GM21390 (cell line): ENCODE measurements around the gene SDSL.

Source experiments
- ATAC-seq: cut with Tn5 transposase; IDR thresholded peaks from one replicate; pipeline ENCODE4 v1.9.1; 2021; ENCODE audit not compliant: unreplicated experiment

Gene SDSL

DNA sequence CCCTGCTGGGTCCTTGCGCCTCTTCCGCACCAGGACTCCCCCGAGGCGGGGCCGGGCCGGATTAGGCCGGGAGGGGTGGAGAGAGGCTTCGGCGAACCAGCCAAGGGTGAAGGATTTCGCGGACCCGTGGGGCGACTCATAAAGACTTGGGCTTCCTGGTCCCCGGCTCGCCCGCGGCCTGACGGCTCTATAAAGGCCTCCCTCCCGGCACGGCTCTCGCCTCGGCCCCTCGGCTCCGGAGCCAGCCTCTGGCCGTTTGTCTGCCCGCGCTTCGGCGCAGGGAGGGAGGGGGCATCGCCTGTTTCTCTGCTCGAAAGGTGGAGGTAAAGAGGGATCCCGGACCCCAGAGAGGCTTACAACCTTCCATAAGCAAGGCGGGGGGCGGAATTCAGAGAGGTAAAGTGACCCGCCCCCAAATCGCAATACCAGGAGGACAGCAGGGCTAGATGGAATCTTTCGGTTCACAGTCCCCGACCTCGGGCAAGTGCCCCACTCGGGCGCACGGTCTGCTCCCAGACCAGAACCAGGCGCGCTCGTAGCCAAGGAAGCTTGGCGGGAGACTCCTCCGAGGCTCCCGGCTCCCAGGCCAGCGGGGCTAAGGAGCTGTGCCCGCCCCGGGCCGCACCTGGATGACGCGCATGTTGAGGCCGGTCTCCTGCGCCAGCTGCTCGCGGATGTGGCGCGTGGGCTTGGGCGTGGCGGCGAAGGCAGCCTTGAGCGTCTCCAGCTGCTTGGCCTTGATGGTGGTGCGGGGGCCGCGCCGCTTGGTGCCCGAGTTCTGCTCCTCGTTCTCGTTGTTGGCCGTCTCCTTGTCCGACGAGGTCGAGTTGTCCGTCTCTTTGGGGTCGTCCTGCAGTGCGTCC lies 45.6 kb downstream of the SDSL start:
- no peak for ATAC-seq

DNA sequence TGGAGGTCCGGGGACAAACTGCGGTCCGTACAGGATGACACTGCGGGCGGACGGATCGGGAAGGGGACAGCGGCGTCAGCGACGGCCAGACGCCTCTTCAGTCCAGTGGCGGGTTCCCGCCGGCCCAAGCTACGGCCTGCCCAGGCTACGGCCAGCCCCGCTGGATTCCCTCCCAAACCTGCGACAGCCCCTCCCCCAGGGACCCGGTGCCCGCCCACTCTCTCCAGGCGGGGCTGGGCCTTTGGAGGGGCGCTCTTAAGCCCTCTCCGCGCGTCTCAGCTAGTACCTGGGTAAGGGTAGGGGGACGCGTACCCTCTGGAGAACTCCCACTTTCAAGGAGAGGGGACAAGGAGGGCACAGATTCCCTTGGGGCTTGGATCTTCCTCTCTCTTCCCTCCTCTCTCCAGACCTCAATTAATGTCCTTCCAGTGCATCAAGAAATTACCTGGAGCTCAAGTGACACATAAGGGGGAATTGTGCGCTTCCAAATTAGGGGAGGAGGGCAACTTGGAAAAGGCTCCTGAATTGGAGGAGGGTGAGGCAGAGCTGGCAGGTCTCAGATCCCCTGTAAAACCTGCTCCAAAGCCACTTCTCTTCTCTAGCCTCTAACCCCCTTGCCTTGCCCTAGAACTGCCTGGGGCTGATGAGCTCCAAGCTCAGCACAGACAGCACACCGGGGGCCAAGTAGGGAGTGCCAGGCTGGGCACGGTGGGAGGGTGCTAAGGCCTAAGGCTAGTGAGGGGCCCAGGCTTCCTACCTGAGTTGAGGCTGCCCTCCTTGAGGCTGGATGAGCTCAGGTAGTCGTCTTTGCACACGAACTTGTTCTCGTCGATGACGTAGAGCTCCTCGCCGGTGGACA lies 46.4 kb downstream of the SDSL start:
- no peak for ATAC-seq

DNA sequence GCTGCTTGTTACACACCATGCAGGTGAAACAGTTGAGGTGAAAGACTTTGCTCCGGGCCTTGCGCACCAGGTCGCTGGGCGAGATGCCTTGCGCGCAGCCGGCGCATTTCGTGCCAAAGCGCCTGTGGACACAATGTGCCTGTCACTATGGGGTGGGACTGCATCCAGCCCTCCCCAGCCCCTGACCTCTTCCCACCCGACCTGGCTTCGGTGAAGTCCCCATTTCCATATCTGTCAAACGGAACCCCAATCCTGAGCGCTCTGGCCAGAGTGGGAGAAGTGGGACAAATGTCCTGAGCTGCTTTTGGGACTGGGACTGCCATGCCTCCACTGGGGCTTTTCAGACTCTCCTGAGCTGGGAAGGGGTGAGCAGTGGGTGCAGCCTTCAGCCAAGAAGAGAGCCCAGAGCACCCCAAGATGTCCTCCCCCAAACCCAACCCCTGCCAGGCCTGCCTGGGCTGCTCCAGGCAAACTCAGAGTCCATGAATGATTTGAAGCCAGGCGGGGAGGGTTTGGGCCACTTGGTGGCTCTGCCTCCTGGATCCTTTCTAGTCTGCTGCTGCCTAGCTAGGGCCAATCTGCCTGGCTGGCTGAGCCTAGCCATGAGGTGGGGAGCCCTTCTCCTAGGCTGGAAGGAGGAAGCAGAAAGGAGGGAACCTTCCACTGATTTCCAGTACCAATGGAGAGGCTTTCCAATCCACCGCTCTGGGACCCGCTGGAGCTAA lies 47.2 kb downstream of the SDSL start:
- ATAC-seq: no peak

DNA sequence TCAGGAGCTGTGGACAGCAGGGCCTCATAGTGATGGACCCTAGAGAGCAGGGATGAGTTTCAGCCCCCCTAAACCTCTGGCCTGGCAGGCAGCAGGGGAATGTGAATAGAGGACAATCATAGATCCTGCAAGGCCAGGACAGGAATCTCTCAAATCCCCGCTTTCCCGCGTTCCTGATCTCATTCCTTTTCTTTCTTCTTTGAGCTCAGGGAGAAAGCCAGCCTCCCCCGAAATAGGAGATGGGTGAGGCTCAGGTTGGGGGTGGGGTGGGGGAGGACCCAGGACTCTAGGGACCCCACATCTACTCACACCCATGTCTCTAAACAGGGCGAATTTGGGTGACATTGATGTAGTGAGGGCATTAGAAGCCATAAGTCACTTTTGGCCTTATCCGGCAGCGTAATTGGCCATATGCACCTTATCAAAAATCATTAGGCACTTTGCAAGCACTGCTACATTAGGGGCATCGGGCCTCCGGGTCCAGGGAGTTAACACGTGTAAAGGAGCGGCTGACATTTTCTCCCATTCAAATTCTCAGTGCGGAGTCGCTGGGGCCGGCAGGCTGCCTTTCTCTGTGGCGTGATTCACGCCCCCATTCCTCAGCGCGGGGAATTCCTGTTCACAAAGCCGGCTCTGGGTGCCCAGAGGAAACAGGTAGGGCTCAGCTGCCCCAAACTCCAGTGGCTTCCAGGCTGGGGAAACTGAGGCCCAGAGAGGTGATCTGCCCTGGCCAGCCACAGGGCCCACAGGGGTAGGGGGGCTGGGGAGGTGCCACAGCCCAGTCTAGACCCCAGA lies 48.0 kb downstream of the SDSL start:
- no peak for ATAC-seq

DNA sequence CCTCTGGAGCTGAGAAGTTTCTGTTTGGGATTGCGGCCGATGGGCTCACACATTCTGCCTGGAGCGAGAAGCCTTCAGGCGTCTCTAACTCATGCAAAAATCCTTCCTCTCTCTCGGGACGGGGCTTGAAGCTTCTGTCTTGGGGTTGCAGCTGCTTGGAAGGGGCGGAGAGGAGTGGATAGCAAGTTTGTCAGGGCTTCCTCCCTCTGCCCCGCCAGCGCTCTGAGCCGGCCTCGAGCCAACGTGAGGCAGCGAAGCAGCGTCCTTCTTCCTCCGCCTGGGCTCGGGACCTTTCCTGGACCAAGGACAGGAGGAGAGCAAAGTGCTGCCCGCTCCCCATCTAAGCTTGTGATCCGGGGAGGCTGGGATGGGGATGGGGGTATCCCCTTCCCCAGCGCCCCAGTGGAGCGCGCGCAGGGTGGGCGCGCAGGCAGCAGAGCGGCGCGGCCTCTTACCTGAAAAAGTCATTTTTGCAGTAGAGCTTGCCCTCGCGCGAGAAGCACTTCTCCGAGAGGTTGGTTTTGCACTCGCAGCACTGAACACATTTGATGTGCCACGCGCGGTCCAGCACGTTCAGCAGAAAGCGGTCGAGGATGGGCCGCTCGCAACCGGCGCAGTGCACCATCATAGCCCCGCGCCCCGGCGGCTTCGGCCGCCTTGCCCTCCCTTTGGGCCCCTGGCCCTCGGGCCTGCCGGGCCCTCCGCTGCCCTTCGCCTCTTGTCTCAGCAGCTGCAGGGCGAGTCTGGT lies 48.9 kb downstream of the SDSL start:
- ATAC-seq: no peak

DNA sequence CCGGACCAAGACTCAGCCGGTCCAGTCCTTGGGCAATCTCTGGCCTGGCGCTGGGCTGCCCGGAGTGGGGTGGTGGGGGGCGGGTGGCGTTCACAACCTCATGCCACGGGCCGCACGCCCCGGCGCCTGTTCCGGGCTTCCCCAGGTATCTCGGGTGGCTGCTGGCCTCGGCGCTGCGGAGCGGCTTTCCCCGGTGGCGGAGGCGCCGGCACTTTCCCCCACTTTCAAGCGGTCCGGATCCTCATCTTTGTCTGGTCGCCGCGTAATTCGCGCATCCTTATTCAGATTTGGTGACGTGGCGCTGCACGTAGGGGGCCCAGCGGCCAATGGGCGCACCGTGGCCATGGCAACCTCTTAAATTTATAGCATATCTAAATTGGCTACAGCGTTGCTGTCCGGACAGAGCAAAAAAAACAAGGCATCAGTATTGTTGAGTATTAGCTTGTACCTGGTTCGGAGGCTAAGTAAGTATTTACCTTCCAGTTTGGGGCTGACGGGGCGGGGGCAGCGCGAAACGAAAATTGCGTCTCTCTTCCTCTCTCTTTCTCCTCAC lies 49.5 kb downstream of the SDSL start, which contains the start of gene LHX5:
LHX5 (minus strand) TSS at position 253 of the 553 bp plus-strand sequence. CDS start 373 bp downstream, outside the sequence.
- ATAC-seq: no peak

DNA sequence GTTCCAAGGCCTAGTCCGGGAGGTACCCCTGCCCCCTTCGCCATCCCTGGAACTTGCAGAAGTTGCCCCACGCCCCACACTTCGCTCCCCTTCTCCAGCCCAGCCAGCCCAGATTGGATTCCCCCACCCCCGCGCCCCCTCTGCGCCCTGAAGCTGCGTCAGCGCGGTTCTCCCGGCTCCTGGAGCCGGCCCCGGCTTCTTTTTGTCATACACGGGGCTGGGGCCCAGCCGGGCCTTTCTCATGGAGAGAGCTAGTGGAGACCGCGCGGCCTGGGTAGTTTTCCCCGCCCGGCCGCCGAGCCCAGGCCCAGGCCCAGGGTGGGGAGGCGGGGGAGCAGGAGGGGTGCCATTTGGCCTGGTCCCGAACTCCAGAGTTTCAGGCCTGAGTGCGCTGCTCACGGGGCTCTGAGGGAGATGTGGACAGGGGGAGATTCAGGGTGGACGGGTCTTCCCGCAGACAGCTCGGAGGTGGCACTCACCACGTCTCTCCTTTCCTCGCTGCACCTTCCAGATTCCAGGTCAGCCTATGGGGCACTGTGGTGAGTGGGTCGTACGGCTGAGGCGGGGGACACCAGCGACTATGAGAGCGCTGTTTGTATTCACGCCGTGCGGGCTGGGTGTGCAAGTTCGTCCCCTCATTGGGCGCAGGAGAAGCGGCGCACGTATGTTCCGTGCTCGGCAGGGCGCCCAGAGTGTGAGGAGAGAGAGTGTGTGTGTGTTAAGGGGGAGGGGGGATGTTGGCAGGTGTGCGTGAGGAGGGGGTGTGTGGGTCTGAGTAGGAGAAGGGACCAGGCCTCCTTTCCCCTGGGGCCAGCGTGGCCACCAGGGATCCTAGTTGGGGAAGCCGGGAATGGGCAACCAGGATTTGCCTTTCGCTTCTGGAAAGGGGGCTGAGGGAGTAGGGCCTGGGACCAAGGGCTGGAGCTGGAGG lies 50.3 kb downstream of the SDSL start:
- ATAC-seq: no peak

DNA sequence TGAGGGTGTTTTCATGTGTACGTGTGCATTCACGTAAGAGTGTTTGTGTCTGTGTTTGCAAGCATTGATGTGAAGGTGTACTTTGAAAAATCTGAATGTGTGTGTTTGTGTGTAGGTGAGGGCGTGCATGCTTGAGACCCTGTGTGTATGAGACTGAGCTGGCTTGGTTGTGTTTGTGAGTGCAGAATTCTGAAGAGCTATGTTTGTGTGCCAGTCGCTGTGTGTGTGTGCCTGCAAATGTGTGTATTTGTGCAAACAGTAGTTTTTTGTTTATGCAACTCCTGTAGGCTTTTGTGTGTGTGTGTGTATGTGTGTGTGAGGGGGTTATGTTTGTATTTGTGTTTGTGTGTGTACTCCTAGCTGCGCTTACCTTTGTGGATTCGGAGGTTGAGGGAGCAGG lies 51.2 kb downstream of the SDSL start:
- ATAC-seq: no peak

DNA sequence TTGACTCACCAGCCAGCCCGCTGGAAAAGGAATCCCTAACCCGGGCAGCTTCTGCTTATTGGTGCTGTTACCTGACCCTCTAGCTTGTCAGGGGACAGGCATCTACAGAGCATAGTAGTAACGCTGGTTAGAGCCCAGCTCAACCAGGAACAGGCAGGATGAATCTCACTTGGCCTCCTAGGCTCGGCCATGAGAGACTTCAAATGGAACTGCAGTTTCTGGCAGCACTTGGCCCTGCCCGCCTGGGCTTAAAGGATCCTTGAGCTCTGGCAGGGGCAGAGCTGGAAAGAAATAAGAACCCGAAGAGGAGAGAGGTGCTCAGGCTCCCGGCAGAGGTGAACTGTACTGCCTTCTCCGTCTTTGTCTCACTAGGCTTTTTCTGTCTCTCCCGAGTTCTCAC lies 51.8 kb downstream of the SDSL start:
- ATAC-seq: no peak

DNA sequence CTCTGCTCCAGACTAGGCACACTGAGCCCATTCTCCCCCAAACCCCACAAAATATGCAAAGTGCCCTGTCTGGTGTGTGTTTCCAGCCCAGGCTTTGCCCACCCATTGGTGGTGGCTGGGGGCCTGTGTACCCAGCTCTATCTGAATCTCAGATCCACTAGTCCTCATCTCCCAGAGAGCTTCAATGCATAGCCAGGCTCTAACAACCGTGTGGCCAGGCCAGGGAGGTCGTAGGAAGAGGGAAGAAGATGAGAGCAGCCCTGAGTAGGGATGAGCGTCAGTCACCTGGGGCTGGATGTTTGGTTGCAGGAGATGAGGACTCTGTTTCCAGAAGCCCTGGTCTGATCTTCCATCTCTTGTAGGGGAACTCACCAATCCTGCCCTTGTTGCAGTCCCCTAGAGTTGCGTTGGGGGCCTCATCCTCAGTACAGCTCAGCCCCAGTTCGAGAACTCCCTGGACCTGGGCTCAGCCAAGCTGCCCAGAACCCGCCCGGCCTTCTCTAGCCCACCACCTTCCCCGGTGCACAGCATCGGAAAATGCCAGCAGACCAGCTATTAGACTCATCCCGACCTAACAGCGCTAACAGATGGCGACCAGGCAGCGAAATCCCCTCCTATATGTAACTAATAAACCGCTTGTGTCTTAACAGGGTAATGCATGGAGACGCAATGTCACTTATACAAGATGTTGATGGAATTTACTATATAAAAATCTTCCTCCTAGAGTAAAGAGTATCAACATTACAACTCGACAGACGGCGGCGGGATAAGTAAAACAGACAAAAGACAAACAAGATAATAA lies 52.7 kb downstream of the SDSL start:
- no peak for ATAC-seq

DNA sequence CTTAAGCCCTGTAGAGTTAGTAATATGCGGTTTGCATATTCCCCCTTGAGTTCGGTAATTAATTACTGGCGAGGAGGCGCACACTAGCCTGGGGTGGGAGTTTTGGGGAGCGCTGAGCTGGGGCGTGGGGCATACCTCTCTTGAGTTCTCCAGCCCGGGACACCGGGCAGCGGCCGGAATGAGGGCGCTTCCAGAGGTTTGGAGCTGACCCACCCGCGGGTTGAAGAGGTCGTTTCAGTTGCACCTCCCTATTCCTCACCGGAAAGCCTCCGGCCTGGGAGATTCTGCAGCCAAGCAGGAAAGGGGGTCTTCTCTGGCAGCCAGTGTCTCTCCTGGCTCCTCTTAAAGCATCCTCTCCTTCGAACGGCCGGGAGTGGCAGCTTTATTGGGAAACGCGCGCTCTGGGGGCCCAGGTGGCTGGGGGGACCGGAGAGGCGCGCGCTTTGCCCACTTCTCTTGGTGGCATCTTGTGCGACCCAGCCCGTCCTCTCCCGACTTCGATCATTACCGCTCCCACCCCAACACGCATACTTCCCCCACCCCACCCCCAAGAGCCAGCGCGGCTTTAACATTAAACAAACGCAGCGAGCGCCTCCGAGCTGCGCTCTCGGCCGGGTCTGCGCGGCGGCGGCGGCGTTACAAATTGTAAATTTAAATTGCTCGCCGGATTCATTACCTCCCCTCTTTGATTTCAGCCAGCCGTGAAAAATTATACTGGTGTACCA lies 53.4 kb downstream of the SDSL start:
- no peak for ATAC-seq

DNA sequence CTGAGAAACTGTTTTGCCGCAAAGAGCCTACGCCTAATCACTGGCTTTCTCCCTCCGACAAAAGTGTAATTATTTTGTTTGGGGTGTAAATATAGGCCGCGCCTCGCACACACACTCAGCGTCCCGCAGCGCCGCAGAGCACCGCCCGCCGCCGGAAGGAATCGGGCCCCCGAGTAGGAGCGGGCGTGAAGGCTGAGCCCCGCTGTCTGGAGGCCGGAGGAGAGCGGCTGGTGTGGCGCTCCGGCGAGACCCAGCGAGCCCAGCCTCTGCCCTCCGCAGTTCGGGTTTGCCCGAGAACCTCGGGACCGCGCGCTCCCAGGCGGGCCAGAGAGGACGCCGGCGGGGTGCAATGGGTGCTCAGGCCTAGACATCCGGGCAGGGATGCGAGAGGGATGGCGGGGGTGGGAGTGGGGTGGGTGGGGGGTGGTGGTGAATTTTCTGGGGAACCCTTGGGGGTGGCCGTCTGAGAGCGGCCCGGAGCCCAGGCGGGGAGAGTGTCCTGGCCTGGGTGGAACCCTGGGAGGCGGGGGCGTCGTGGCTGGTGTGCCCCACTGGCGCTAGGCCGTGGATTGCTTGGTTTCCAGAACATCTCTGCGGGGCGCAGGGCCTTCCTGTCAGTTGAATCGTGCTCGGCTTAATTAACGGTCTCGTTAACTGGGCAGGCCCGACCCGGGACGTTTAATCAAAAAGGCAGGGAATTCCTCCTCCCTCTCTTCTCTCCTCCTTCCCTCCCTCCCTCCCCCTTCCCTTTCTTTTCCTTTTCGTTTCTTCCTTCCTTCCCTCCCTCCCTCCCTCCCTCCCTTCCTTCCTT lies 54.2 kb downstream of the SDSL start:
- ATAC-seq: no peak

DNA sequence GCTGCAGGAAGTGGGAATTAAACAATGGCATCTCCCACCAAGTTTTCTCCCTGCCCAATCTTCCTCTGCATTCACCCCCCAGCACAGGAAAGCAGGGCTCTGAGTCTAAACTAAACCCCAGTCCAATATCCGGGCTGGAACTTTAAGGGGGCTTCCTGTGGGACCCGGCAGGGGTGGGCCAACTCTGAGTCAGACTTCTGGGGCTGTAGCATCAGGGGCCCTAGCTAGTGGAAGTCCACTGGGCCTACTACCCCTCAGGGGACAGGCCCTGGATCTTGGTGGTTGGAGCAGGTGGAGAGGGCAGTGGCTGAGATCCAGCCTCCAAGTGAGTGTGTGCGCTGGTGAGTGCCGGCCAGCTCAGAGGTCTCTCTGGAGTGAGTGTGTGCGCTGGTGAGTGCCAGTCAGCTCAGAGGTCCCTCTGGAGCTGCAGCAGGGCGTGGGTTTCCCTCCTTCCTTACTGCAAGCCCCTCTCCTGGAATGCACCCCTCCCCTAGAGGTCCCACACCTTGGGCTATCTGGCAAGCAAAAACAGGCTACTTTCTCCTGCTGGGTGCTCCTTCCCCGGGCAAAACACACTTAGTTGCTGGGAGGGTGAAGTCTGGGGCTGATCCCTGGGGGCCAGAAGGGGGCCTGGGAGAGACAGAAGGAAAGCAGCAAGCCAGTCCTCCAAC lies 55.1 kb downstream of the SDSL start:
- no peak for ATAC-seq

DNA sequence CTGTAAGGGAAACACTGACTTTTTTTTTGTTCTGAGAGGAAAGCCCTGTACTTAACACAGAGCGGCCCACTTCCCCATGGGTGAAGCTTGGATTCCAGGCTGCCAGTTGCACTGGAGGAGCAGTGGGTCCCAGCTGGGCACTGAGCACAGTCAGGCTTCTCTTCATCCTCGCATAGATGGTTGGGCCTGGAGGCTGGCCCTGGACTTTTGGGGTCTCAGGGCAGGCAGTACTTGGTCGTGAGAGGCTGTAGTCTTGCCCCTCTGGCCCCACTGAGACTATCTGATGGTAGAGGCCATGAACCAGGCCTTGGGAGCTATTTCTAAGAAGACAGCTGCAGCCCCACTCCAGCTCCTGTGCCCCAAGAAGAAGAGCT lies 55.6 kb downstream of the SDSL start:
- ATAC-seq: no peak

DNA sequence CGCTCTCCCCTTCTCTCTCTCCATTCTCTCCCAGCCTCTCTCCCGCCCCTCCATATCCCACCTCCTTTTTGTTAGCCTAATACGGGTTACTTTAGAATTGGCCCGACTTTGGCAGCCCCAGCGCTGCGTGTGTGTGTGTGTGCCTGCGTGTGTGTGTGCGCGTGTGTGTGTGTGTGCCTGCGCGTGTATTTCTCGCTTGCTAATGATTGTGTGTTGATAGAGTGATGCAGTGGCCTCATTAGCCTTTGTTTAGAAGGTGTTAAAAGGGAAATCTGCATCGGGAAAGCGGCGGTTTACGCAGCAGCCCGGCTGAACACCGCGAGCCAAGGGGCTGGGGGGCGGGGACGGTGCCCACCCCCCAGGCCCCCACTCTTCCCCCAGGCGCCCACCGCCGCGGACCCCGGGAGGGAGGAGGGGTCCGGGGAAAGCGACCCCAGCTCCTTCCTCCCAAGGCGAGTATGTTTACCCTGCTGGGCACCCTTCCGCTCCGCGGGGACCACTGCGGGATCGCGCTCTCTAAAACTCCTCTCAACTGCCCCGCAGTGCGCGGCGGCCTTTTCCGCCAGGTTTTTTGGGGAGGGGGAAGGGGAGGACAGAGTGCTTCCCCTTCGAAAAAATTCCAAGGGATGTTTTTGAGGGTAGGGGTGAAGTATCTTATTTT lies 56.3 kb downstream of the SDSL start:
- no peak for ATAC-seq
